Osteocyte (in vitro differentiated cells): ENCODE measurements around the gene DYNC2I2. TPM values are rescaled to one million over a fixed set of nuclear protein-coding genes. Genes with fewer than 3 reads are reported as not detected.

Source experiments
- DNase-seq: peaks from one replicate; pipeline ENCODE4 v3.0.0; 2021; ENCODE audit warnings: mixed read lengths; ENCODE audit not compliant: unreplicated experiment; ENCODE audit errors: extremely low spot score
- H3K27ac Mint-ChIP-seq: one replicate; pipeline ENCODE4 v1.8.0; 2021; ENCODE audit warnings: mild to moderate bottlenecking, mixed read lengths; ENCODE audit not compliant: unreplicated experiment
- H3K27me3 Mint-ChIP-seq: one replicate; pipeline ENCODE4 v1.8.0; 2021; ENCODE audit warnings: mixed read lengths; ENCODE audit not compliant: unreplicated experiment
- H3K36me3 Mint-ChIP-seq: one replicate; pipeline ENCODE4 v1.8.0; 2021; ENCODE audit warnings: mixed read lengths; ENCODE audit not compliant: unreplicated experiment
- H3K4me1 Mint-ChIP-seq: one replicate; pipeline ENCODE4 v1.8.0; 2021; ENCODE audit warnings: mixed read lengths; ENCODE audit not compliant: unreplicated experiment
- H3K4me3 Mint-ChIP-seq: one replicate; pipeline ENCODE4 v1.8.0; 2021; ENCODE audit warnings: mild to moderate bottlenecking, moderate library complexity, mixed read lengths; ENCODE audit not compliant: unreplicated experiment
- H3K9me3 Mint-ChIP-seq: one replicate; pipeline ENCODE4 v1.8.0; 2021; ENCODE audit warnings: mixed read lengths; ENCODE audit not compliant: unreplicated experiment
- CTCF ChIP-seq: fragments of 200-600 bp; sonication (generic); IDR thresholded peaks from 2 replicates; pipeline ENCODE4 v1.5.0; 2021; ENCODE audit warnings: antibody characterized with exemption, mild to moderate bottlenecking, moderate library complexity
- total RNA-seq: library from RNA; stranded (reverse); gene quantifications from 2 replicates; pipeline ENCODE4 v1.2.1, GENCODE V29; 2021

DYNC2I2 gene
- total RNA-seq, 1 donor from 2014 or later = 62.5 TPM

- no peak for TF ChIP-seq CTCF
- no peak for DNase-seq
- no peaks in the 10 kb centered on the region for H3K9me3 Mint-ChIP-seq
- peaks cover 58% of the 10 kb centered on the region for H3K36me3 Mint-ChIP-seq
- no peaks in the 10 kb centered on the region for H3K27me3 Mint-ChIP-seq
- H3K4me1 Mint-ChIP-seq = no peaks in the 10 kb centered on the region
- H3K27ac Mint-ChIP-seq = no peak overlapping the region
- H3K4me3 Mint-ChIP-seq = no peak overlapping the region
These were observed 41.9 kb downstream of the DYNC2I2 start for GRCh38 chr9:128614728-128615127.

- Mint-ChIP-seq H3K27ac (no peak overlapping the region), H3K4me3 (no peak overlapping the region), H3K36me3 (peaks cover 64% of the 10 kb centered on the region), H3K4me1 (no peaks in the 10 kb centered on the region), H3K9me3 (no peaks in the 10 kb centered on the region), H3K27me3 (no peaks in the 10 kb centered on the region)
- no peak for DNase-seq
- TF ChIP-seq CTCF = no peak
These were observed 44.9 kb downstream of the DYNC2I2 start for GRCh38 chr9:128611600-128612394.

GRCh38 chr9:128610897-128611296 is 45.8 kb downstream of the DYNC2I2 start:
- H3K9me3 Mint-ChIP-seq = no peaks in the 10 kb centered on the region
- no peak overlapping the region for H3K27ac Mint-ChIP-seq
- no peaks in the 10 kb centered on the region for H3K4me1 Mint-ChIP-seq
- no peak for TF ChIP-seq CTCF
- H3K27me3 Mint-ChIP-seq = no peaks in the 10 kb centered on the region
- no peak for DNase-seq
- no peak overlapping the region for H3K4me3 Mint-ChIP-seq
- H3K36me3 Mint-ChIP-seq = peaks cover 63% of the 10 kb centered on the region

GRCh38 chr9:128607642-128608350 is 48.9 kb downstream of the DYNC2I2 start:
- no peak for TF ChIP-seq CTCF
- no peaks in the 10 kb centered on the region for H3K9me3 Mint-ChIP-seq
- no peak overlapping the region for H3K27ac Mint-ChIP-seq
- no peak for DNase-seq
- H3K4me1 Mint-ChIP-seq = no peaks in the 10 kb centered on the region
- peaks cover 65% of the 10 kb centered on the region for H3K36me3 Mint-ChIP-seq
- H3K4me3 Mint-ChIP-seq = no peak overlapping the region
- H3K27me3 Mint-ChIP-seq = no peaks in the 10 kb centered on the region

GRCh38 chr9:128603697-128604096 is 53.0 kb downstream of the DYNC2I2 start:
- H3K27me3 Mint-ChIP-seq = no peaks in the 10 kb centered on the region
- peaks cover 58% of the 10 kb centered on the region for H3K36me3 Mint-ChIP-seq
- no peaks in the 10 kb centered on the region for H3K4me1 Mint-ChIP-seq
- H3K27ac Mint-ChIP-seq = no peak overlapping the region
- TF ChIP-seq CTCF = no peak
- no peak for DNase-seq
- H3K4me3 Mint-ChIP-seq = no peak overlapping the region
- H3K9me3 Mint-ChIP-seq = no peaks in the 10 kb centered on the region
